ENCODE results near the gene CD300LF.

Gene CD300LF

DNA sequence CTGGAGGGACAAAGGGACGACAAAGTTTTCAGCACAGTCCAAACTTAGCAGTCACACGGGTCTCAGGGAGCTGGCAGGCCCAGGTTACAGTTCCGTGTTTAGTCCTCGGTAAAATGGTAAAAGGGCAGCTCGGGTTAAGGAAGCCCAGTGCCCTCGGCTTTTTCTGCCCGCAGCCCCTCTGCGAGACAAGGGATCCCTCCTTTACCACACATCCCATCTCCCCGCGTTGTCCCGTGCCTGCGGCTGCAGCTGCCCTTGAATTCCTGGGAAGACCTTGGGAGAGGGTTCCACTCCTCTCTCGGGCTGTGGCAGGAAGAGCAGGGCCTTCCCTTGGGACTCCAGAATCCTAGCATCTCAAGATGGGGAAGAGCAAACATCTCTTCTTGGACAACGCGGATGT lies 17.1 kb upstream of the CD300LF start:
- no peak for FAIRE-seq
- no peak for TF ChIP-seq POLR2A (IDR thresholded peaks at IDR 0.05; ENCODE audit: low read depth, low read length)

GRCh38 chr17:74729368-74729767 lies 16.6 kb upstream of the CD300LF start:
- DNase-seq (ENCODE audit: insufficient read length, low spot score) = no peak
- FAIRE-seq = no peak
- TF ChIP-seq POLR2A (IDR thresholded peaks at IDR 0.05; ENCODE audit: low read depth, low read length) = no peak

More for the DNA sequence above, 17.1 kb upstream of the CD300LF start:
- DNase-seq (ENCODE audit: insufficient read length, low spot score) = no peak

GRCh38 chr17:74728702-74729075 lies 16.0 kb upstream of the CD300LF start:
- DNase-seq (ENCODE audit: insufficient read length, low spot score) = no peak
- FAIRE-seq = no peak
- no peak for TF ChIP-seq POLR2A (IDR thresholded peaks at IDR 0.05; ENCODE audit: low read depth, low read length)

- DNase-seq (ENCODE audit: insufficient read length, low spot score) (no peak), FAIRE-seq (no peak)
- no peak for TF ChIP-seq POLR2A (IDR thresholded peaks at IDR 0.05; ENCODE audit: low read depth, low read length)
These were observed 15.4 kb upstream of the CD300LF start for GRCh38 chr17:74728033-74728701.

GRCh38 chr17:74725111-74725510 lies 12.4 kb upstream of the CD300LF start:
- FAIRE-seq (no peak), DNase-seq (ENCODE audit: insufficient read length, low spot score) (no peak)
- no peak for TF ChIP-seq POLR2A (IDR thresholded peaks at IDR 0.05; ENCODE audit: low read depth, low read length)

GRCh38 chr17:74723891-74724290 lies 11.2 kb upstream of the CD300LF start:
- FAIRE-seq = no peak
- no peak for TF ChIP-seq POLR2A (IDR thresholded peaks at IDR 0.05; ENCODE audit: low read depth, low read length)
- DNase-seq (ENCODE audit: insufficient read length, low spot score) = no peak

- FAIRE-seq (no peak), DNase-seq (ENCODE audit: insufficient read length, low spot score) (no peak)
- no peak for TF ChIP-seq POLR2A (IDR thresholded peaks at IDR 0.05; ENCODE audit: low read depth, low read length)
These were observed 10.1 kb upstream of the CD300LF start for GRCh38 chr17:74722782-74723181.

DNA sequence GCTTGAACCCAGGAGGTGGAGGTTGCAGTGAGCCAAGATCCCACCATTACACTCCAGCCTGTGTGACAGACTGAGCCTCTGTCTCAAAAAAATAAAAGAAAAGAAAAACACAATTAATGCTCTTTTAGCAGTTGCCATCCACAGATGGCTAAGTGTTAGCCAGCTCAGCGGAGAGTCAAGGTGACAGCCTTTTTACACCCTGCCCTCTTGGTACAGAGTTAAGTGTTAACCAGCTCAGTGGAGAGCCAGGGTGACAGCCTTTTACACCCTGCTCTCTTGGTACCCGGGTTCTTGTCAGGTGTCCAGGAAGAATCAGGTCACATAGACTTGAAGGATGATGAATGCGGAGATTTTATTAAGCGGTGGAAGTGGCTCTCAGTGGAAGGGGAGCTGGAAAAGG lies 7.8 kb upstream of the CD300LF start:
- TF ChIP-seq POLR2A (IDR thresholded peaks at IDR 0.05; ENCODE audit: low read depth, low read length) = no peak
- no peak for DNase-seq (ENCODE audit: insufficient read length, low spot score)
- no peak for FAIRE-seq

DNA sequence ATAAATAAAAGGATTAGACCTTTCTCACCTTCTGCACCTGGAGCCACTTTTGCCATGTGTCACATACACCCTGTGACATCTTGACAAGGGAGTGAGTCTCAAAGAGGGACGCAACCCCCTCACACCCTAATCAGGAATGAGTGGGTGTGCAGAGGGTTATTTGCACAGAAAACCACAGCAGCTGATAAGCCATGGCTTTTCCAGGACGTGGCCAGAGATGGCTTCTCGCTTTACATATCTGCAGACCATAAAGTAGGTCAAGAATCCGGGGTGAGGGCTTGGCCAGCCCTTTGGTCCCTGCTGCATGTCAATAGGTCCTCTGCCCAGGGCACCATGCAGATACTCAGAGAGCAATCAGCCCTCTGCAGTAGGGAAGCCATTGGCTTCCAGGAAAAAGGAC lies 2.4 kb upstream of the CD300LF start:
- DNase-seq (ENCODE audit: insufficient read length, low spot score) (no peak), FAIRE-seq (no peak)
- TF ChIP-seq POLR2A (IDR thresholded peaks at IDR 0.05; ENCODE audit: low read depth, low read length) = no peak

DNA sequence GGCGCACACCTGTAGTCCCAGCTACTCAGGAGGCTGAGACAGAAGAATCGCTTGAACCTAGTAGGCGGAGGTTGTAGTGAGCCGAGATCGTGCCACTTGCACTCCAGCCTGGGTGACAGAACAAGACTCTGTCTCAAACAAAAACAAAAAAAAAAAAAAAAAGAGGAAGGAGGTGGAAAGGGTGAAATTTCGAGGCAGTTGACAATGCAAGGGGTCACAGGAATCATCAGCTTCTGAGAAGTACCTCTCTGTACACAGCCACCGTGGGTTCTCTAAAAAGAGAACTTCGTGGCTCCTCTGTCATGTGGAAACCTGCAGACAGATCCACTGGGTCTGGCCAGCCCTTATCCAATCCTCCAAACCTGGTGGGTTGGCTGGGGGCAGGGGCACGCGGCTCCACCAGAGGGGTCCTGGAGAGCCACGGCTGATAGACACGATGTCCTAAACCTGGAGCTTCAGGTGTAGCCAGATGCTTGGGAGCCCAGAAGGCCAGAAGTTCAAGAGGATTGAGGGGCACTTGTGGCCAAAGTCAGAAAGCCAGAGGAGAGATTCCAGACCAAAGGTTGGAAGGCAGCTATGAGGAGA lies 540 bp upstream of the CD300LF start:
- no peak for TF ChIP-seq POLR2A (IDR thresholded peaks at IDR 0.05; ENCODE audit: low read depth, low read length)
- DNase-seq (ENCODE audit: insufficient read length, low spot score) (no peak), FAIRE-seq (no peak)

DNA sequence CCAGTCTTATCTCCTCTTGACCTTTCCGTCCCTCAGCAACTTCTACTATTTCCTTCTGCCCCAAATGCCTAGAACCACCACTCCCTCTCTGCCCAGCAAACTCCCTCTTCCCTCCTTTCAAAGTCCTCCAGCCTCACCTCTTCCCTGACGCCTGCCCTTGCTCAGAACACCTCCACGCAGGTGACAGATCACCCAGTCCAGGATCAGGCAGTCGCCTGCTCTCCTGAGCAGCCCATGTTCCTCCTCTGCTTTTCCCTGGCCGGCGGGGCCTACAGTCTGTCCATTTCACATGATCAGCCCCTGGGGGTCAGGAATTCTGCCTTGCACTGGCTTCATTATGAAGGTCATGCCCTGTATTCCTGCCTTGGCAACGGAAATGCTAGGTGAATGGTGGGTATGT lies 422 bp downstream of the CD300LF start:
- TF ChIP-seq POLR2A (IDR thresholded peaks at IDR 0.05; ENCODE audit: low read depth, low read length) = no peak
- FAIRE-seq = no peak
- DNase-seq (ENCODE audit: insufficient read length, low spot score) = no peak

- FAIRE-seq = no peak
- TF ChIP-seq POLR2A (IDR thresholded peaks at IDR 0.05; ENCODE audit: low read depth, low read length) = no peak
- no peak for DNase-seq (ENCODE audit: insufficient read length, low spot score)
These were observed 1.5 kb downstream of the CD300LF start for GRCh38 chr17:74711058-74711824.

- no peak for TF ChIP-seq POLR2A (IDR thresholded peaks at IDR 0.05; ENCODE audit: low read depth, low read length)
- FAIRE-seq = no peak
- no peak for DNase-seq (ENCODE audit: insufficient read length, low spot score)
These were observed 8.2 kb downstream of the CD300LF start for GRCh38 chr17:74704544-74704943.

DNA sequence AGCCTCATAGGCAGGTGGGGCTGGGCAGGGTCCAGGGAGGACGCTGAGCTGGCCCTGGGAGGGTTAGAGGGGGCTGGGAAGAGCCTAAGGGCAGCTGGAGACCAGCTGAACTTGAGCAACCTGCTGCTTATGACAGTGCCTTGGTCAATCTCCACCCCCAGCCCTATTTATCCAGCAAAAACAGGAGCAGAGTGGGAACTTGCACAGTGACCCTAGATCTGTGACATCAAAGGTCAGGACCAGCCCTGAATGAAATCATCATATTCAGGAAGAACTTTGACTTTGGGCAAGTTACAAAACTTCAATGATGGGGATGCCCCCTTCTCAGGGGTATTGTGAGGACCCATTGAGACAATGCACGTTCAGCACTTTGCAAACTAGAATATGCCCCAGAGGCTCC lies 9.4 kb downstream of the CD300LF start:
- no peak for FAIRE-seq
- no peak for DNase-seq (ENCODE audit: insufficient read length, low spot score)
- TF ChIP-seq POLR2A (IDR thresholded peaks at IDR 0.05; ENCODE audit: low read depth, low read length) = no peak

All from H54 (cell line).